ENCODE data around the gene PDZK1IP1.
A peak's percentile ranks its signal among the peaks of the same experiment; 100 is the strongest.
"Not testable (repeated sequence)": the region's sequence is repeated elsewhere in the genome, so short reads cannot be mapped to it uniquely, and the experiment has no call there.

Gene PDZK1IP1

GRCh38 chr1:47175227-47175934, 14.5 kb downstream of the PDZK1IP1 start:
- DNase-seq (ENCODE audit: extremely low read depth, low read depth): no peak
- TF ChIP-seq CTCF (IDR thresholded peaks at IDR 0.05; ENCODE audit: low read depth, low read length, missing control alignments): peak; percentile 94

GRCh38 chr1:47174656-47175020, 15.2 kb downstream of the PDZK1IP1 start:
- no peak for DNase-seq (ENCODE audit: extremely low read depth, low read depth)
- TF ChIP-seq CTCF (IDR thresholded peaks at IDR 0.05; ENCODE audit: low read depth, low read length, missing control alignments): no peak

More at GRCh38 chr1:47175227-47175934, 14.5 kb downstream of the PDZK1IP1 start:
- no peak overlapping the region for H3K4me3 ChIP-seq (replicated peaks; ENCODE audit: low read depth, low read length)

GRCh38 chr1:47172782-47173181, 17.1 kb downstream of the PDZK1IP1 start:
- H3K4me3 ChIP-seq (replicated peaks; ENCODE audit: low read depth, low read length): no peak overlapping the region
- TF ChIP-seq CTCF (IDR thresholded peaks at IDR 0.05; ENCODE audit: low read depth, low read length, missing control alignments): no peak
- DNase-seq (ENCODE audit: extremely low read depth, low read depth): no peak

More at GRCh38 chr1:47174656-47175020, 15.2 kb downstream of the PDZK1IP1 start:
- H3K4me3 ChIP-seq (replicated peaks; ENCODE audit: low read depth, low read length): no peak overlapping the region

- TF ChIP-seq CTCF (IDR thresholded peaks at IDR 0.05; ENCODE audit: low read depth, low read length, missing control alignments): no peak
- H3K4me3 ChIP-seq (replicated peaks; ENCODE audit: low read depth, low read length): no peak overlapping the region
- no peak for DNase-seq (ENCODE audit: extremely low read depth, low read depth)
These were observed 25.3 kb downstream of the PDZK1IP1 start for GRCh38 chr1:47164552-47164951.

- DNase-seq (ENCODE audit: extremely low read depth, low read depth): no peak
- no peak overlapping the region for H3K4me3 ChIP-seq (replicated peaks; ENCODE audit: low read depth, low read length)
- TF ChIP-seq CTCF (IDR thresholded peaks at IDR 0.05; ENCODE audit: low read depth, low read length, missing control alignments): no peak
These were observed 28.4 kb downstream of the PDZK1IP1 start for GRCh38 chr1:47161298-47162040.

GRCh38 chr1:47160716-47161115, 29.1 kb downstream of the PDZK1IP1 start:
- no peak for DNase-seq (ENCODE audit: extremely low read depth, low read depth)
- no peak for TF ChIP-seq CTCF (IDR thresholded peaks at IDR 0.05; ENCODE audit: low read depth, low read length, missing control alignments)
- no peak overlapping the region for H3K4me3 ChIP-seq (replicated peaks; ENCODE audit: low read depth, low read length)

GRCh38 chr1:47157957-47158356, 31.9 kb downstream of the PDZK1IP1 start:
- not testable (repeated sequence) for H3K4me3 ChIP-seq (replicated peaks; ENCODE audit: low read depth, low read length); DNase-seq (ENCODE audit: extremely low read depth, low read depth)

- H3K4me3 ChIP-seq (replicated peaks; ENCODE audit: low read depth, low read length); DNase-seq (ENCODE audit: extremely low read depth, low read depth): not testable (repeated sequence)
These were observed 33.4 kb downstream of the PDZK1IP1 start for GRCh38 chr1:47156457-47156856.

GRCh38 chr1:47149162-47149561, 40.7 kb downstream of the PDZK1IP1 start:
- H3K4me3 ChIP-seq (replicated peaks; ENCODE audit: low read depth, low read length); DNase-seq (ENCODE audit: extremely low read depth, low read depth): not testable (repeated sequence)

All from HFF-Myc (cell line).